ENCODE results near the gene PANK2. TPM values are rescaled to one million over a fixed set of nuclear protein-coding genes. Genes with fewer than 3 reads are reported as not detected.
A peak's percentile ranks its signal among the peaks of the same experiment; 100 is the strongest.

PANK2 gene
- total RNA-seq, 3 donors from 2014 or later: 27.6 to 42.3 (median 29.6) TPM

- intact Hi-C loops (cut with DNase I, micrococcal nuclease): no loop called here
- Histone ChIP-seq H3K4me3 (no peak overlapping the region), H3K36me3 (ENCODE audit: low read depth) (peaks cover 36% of the 10 kb centered on the region), H3K9me3 (no peaks in the 10 kb centered on the region), H3K4me1 (ENCODE audit: low read depth) (peaks cover 4% of the 10 kb centered on the region)
- DNase-seq: no peak
- no peak for TF ChIP-seq CTCF (IDR thresholded peaks at IDR 0.05)
- ATAC-seq: no peak
These were observed 23.9 kb upstream of the PANK2 start for GRCh38 chr20:3865152-3865886.

- no peaks in the 10 kb centered on the region for H3K9me3 ChIP-seq
- no peak for DNase-seq
- no peak overlapping the region for H3K4me3 ChIP-seq
- peaks cover 4% of the 10 kb centered on the region for H3K4me1 ChIP-seq (ENCODE audit: low read depth)
- no peak for ATAC-seq
- H3K36me3 ChIP-seq (ENCODE audit: low read depth): peaks cover 36% of the 10 kb centered on the region
- TF ChIP-seq CTCF (IDR thresholded peaks at IDR 0.05): no peak
- intact Hi-C loops (cut with DNase I, micrococcal nuclease): no loop called here
These were observed 23.2 kb upstream of the PANK2 start for GRCh38 chr20:3865887-3866407.

- Histone ChIP-seq H3K4me3 (no peak overlapping the region), H3K9me3 (no peaks in the 10 kb centered on the region), H3K36me3 (ENCODE audit: low read depth) (peaks cover 36% of the 10 kb centered on the region), H3K4me1 (ENCODE audit: low read depth) (peaks cover 4% of the 10 kb centered on the region)
- DNase-seq (no peak), ATAC-seq (no peak)
- no peak for TF ChIP-seq CTCF (IDR thresholded peaks at IDR 0.05)
- intact Hi-C loops (cut with DNase I, micrococcal nuclease): no loop called here
These were observed 22.7 kb upstream of the PANK2 start for GRCh38 chr20:3866464-3866863.

GRCh38 chr20:3867802-3868201 lies 21.4 kb upstream of the PANK2 start:
- intact Hi-C loops (cut with DNase I, micrococcal nuclease): no loop called here
- ATAC-seq (no peak), DNase-seq (no peak)
- no peaks in the 10 kb centered on the region for H3K9me3 ChIP-seq
- no peak for TF ChIP-seq CTCF (IDR thresholded peaks at IDR 0.05)
- peaks cover 4% of the 10 kb centered on the region for H3K4me1 ChIP-seq (ENCODE audit: low read depth)
- H3K36me3 ChIP-seq (ENCODE audit: low read depth): peaks cover 28% of the 10 kb centered on the region
- H3K4me3 ChIP-seq: no peak overlapping the region

- Histone ChIP-seq H3K4me3 (no peak overlapping the region), H3K9me3 (no peaks in the 10 kb centered on the region), H3K4me1 (ENCODE audit: low read depth) (peaks cover 4% of the 10 kb centered on the region), H3K36me3 (ENCODE audit: low read depth) (peaks cover 8% of the 10 kb centered on the region)
- peak; percentile 66 for ATAC-seq
- intact Hi-C loops (cut with DNase I, micrococcal nuclease): no loop called here
- no peak for TF ChIP-seq CTCF (IDR thresholded peaks at IDR 0.05)
- DNase-seq: peak in 1 of 3 donors; percentile 35
These were observed 19.1 kb upstream of the PANK2 start for GRCh38 chr20:3869839-3870634.

All from mucosa of descending colon (tissue), 3 donors.